OCI-LY1 (cell line): ENCODE results near the gene PBX1.

Experiments used
- CTCF ChIP-seq: fragments of 200-600 bp; sonication (generic), shearing (Covaris generic); IDR thresholded peaks from 2 replicates; pipeline ENCODE4 v1.5.1; 2017; ENCODE audit warnings: mild to moderate bottlenecking, antibody characterized with exemption, low read length, moderate library complexity, mixed read lengths
- EZH2 ChIP-seq: fragments of 200-600 bp; sonication (generic), shearing (Covaris generic); IDR thresholded peaks from 2 replicates; pipeline ENCODE4 v1.8.0; 2017; ENCODE audit warnings: borderline replicate concordance, mixed run types, mild to moderate bottlenecking, antibody characterized with exemption, low read length, moderate library complexity, mixed read lengths

GRCh38 chr1:164605254-164606091 lies 46.5 kb downstream of the PBX1 start:
- TF ChIP-seq CTCF (no peak), EZH2 (no peak)
